Endothelial cell of umbilical vein (primary cell): ENCODE data around the gene ZNF174. TPM values are rescaled to one million over a fixed set of nuclear protein-coding genes. Genes with fewer than 3 reads are reported as not detected.

Experiments
- Bru-seq: library from RNA; stranded (reverse); fragments of 400-500 nt; gene quantifications from one replicate; lab custom pipeline; 2021; lab: Mats Ljungman, UMichigan
- BruChase-seq, 2 experiments: library from RNA; stranded (reverse); fragments of 400-500 nt; gene quantifications; one replicate each; lab custom pipeline; 2021; lab: Mats Ljungman, UMichigan
- BruUV-seq: library from RNA; stranded (reverse); fragments of 400-500 nt; replicated peaks from 2 replicates; lab custom pipeline; 2021; lab: Mats Ljungman, UMichigan
- CTCF ChIA-PET: fragments of 300-600, 350-600 bp; sonication (Branson Sonifier 250); formaldehyde crosslinking; loops from one replicate; lab custom pipeline; 2021; ENCODE audit warnings: antibody characterized with exemption, inconsistent platforms; lab: Charles Lee
- POLR2A ChIA-PET: fragments of 300-600, 350-600 bp; sonication (Branson Sonifier 250); formaldehyde crosslinking; loops from one replicate; lab custom pipeline; 2021; ENCODE audit warnings: antibody characterized with exemption, inconsistent platforms; lab: Charles Lee
- DNase-seq: peaks from one replicate; pipeline ENCODE4 v3.0.0-alpha.2; 2011; ENCODE audit warnings: low read depth, low spot score
- FAIRE-seq: peaks from 2 replicates; lab custom pipeline; 2011; peaks lifted over from hg19 to GRCh38; lab: Jason Lieb, UNC
- H2AFZ ChIP-seq: 2 replicates; pipeline ENCODE4 v1.6.0; 2012; ENCODE audit warnings: low read depth, low read length, control low read depth, inconsistent platforms
- H3K27ac ChIP-seq: 2 replicates; pipeline ENCODE4 v1.5.1; 2011; ENCODE audit warnings: low read depth, mild to moderate bottlenecking, control low read depth, low read length, moderate library complexity; ENCODE audit not compliant: insufficient read depth
- H3K27me3 ChIP-seq, 2 experiments: 2 replicates each; pipeline versions ENCODE4 v1.6.0 to v1.6.1; 2011; ENCODE audit warnings: low read length in 2 of 2, mixed read lengths in 1 of 2; ENCODE audit not compliant: control insufficient read depth in 2 of 2, insufficient read depth in 2 of 2
- H3K36me3 ChIP-seq, 2 experiments: 2 replicates in 1 of 2; 3 replicates in 1 of 2; pipeline ENCODE4 v1.5.1; 2011; ENCODE audit warnings: low read length in 2 of 2, mild to moderate bottlenecking in 1 of 2, moderate library complexity in 1 of 2; ENCODE audit not compliant: control insufficient read depth in 2 of 2, insufficient read depth in 2 of 2; ENCODE audit errors: extremely low read depth in 1 of 2
- H3K4me1 ChIP-seq: 3 replicates; pipeline ENCODE4 v1.5.1; 2011; ENCODE audit warnings: mild to moderate bottlenecking, low read length; ENCODE audit not compliant: control insufficient read depth, insufficient read depth; ENCODE audit errors: extremely low read depth
- H3K4me2 ChIP-seq: 2 replicates; pipeline ENCODE4 v1.6.1; 2011; ENCODE audit warnings: low read length, control low read depth, mixed read lengths; ENCODE audit not compliant: insufficient read depth
- H3K4me3 ChIP-seq, 3 experiments: fragments of 200-600 bp in 1 of 3; sonication (generic), shearing (Covaris generic) in 1 of 3; replicated peaks in 1 of 3; 2 replicates each; pipeline ENCODE4 v1.5.1; 2011 to 2016; ENCODE audit warnings: control low read depth in 3 of 3, low read length in 3 of 3, mild to moderate bottlenecking in 2 of 3, inconsistent platforms in 1 of 3, low read depth in 1 of 3, moderate library complexity in 1 of 3; ENCODE audit not compliant: insufficient read depth in 1 of 3
- H3K79me2 ChIP-seq: 2 replicates; pipeline ENCODE4 v1.6.0; 2012; ENCODE audit warnings: low read length, inconsistent platforms; ENCODE audit not compliant: control insufficient read depth, insufficient read depth
- H3K9ac ChIP-seq: replicated peaks from 2 replicates; pipeline ENCODE3; 2011; ENCODE audit warnings: low read length, control low read depth; ENCODE audit not compliant: insufficient read depth; ENCODE audit errors: extremely low read depth
- H3K9me1 ChIP-seq: replicated peaks from 3 replicates; pipeline ENCODE4 v1.6.0; 2011; ENCODE audit warnings: mild to moderate bottlenecking, low read length; ENCODE audit not compliant: control insufficient read depth, insufficient read depth; ENCODE audit errors: extremely low read depth
- H3K9me3 ChIP-seq: replicated peaks from 2 replicates; pipeline ENCODE4 v1.5.1; 2012; ENCODE audit warnings: low read length, inconsistent platforms; ENCODE audit not compliant: control insufficient read depth, insufficient read depth
- H4K20me1 ChIP-seq: replicated peaks from 2 replicates; pipeline ENCODE3; 2011; ENCODE audit warnings: mild to moderate bottlenecking, low read length; ENCODE audit not compliant: control insufficient read depth, insufficient read depth; ENCODE audit errors: extremely low read depth
- CTCF ChIP-seq, 2 donors: IDR thresholded peaks; 1 replicate in 1 of 2; 2 replicates in 1 of 2; pipeline ENCODE4 v1.5.1; 2011; ENCODE audit warnings: low read length in 2 of 2, mild to moderate bottlenecking in 2 of 2, moderate library complexity in 2 of 2, control low read depth in 1 of 2, inconsistent platforms in 1 of 2, low read depth in 1 of 2; ENCODE audit not compliant: insufficient read depth in 1 of 2; ENCODE audit errors: extremely low read depth in 1 of 2
- EZH2 ChIP-seq: IDR thresholded peaks from 2 replicates; pipeline ENCODE4 v1.6.1; 2012; ENCODE audit warnings: borderline replicate concordance, low read depth, mild to moderate bottlenecking, moderate library complexity, low read length, inconsistent platforms; ENCODE audit not compliant: severe bottlenecking
- FOS ChIP-seq: IDR thresholded peaks from 2 replicates; pipeline ENCODE4 v1.6.1; 2011; ENCODE audit warnings: mild to moderate bottlenecking, low read length, moderate library complexity, borderline replicate concordance; ENCODE audit not compliant: insufficient read depth
- JUN ChIP-seq: IDR thresholded peaks from 2 replicates; pipeline ENCODE4 v1.6.1; 2011; ENCODE audit warnings: borderline replicate concordance, low read depth; ENCODE audit not compliant: insufficient read length, insufficient read depth
- MAX ChIP-seq: IDR thresholded peaks from 2 replicates; pipeline ENCODE4 v1.6.1; 2011; ENCODE audit not compliant: insufficient read depth, insufficient read length
- MYC ChIP-seq: IDR thresholded peaks from one replicate; pipeline ENCODE4 v1.6.1; 2011; ENCODE audit warnings: mild to moderate bottlenecking, low read depth, low read length
- POLR2A ChIP-seq: IDR thresholded peaks from 2 replicates; pipeline ENCODE4 v1.6.1; 2012; ENCODE audit warnings: low read depth, mild to moderate bottlenecking, control low read depth, low read length
- POLR2AphosphoS5 ChIP-seq: IDR thresholded peaks from 2 replicates; pipeline ENCODE4 v1.6.1; 2012; ENCODE audit warnings: low read depth, mild to moderate bottlenecking, control low read depth, low read length, moderate library complexity; ENCODE audit not compliant: insufficient read depth
- dilution Hi-C: fragments of 300-500 bp; cut with MboI; formaldehyde crosslinking; loops from one replicate; pipeline ENCODE4 v1.15.0; 2019; ENCODE audit warnings: low sequenced_read_pairs; ENCODE audit not compliant: extremely low pct_ligation_motif_present
- intact Hi-C: fragments of 100-400 bp; cut with micrococcal nuclease; formaldehyde crosslinking; loops from one replicate; pipeline ENCODE4 v1.10.0; 2022
- long read RNA-seq: library from polyadenylated mRNA; stranded (forward); transcript quantifications from one replicate; pipeline ENCODE4 v2.0.0, GENCODE V29; 2021
- polyA minus RNA-seq, 3 experiments: library from RNA; depleted of rRNA, polyadenylated mRNA; stranded (reverse); fragments of >200 nt; gene quantifications; 1 replicate in 1 of 3; 2 replicates in 2 of 3; pipeline ENCODE4 v1.2.3, GENCODE V29; 2011
- polyA plus RNA-seq, 4 experiments: library from polyadenylated mRNA; depleted of rRNA in 3 of 4; stranded (reverse) in 3 of 4; unstranded in 1 of 4; fragments of >200 nt; gene quantifications; 2 replicates each; pipeline versions ENCODE4 v1.2.1 to v1.2.3, GENCODE V29; 2011 to 2012; ENCODE audit warnings: missing spikeins in 1 of 4
- total RNA-seq: library from RNA; stranded (reverse); gene quantifications from 2 replicates; pipeline ENCODE4 v1.2.3, GENCODE V29; 2021

ZNF174 gene
- 7.4 and 9.1 TPM in 2 replicates for total RNA-seq
- polyA plus RNA-seq = 7.1 and 7.5 TPM in 2 replicates
- polyA plus RNA-seq (2011; cell fraction: cytosol; rRNA removed) = 9.0 and 9.3 TPM in 2 replicates
- polyA plus RNA-seq (2011; cell fraction: nucleus; rRNA removed) = 8.5 and 8.8 TPM in 2 replicates
- 5.9 and 8.3 TPM in 2 replicates for polyA plus RNA-seq (2012)
- 5.1 and 6.2 TPM in 2 replicates for polyA minus RNA-seq
- 5.1 TPM for polyA minus RNA-seq (2011; cell fraction: cytosol; rRNA and poly(A)+ RNA removed)
- 4.9 and 7.5 TPM in 2 replicates for polyA minus RNA-seq (2011; cell fraction: nucleus; rRNA and poly(A)+ RNA removed)
- percentile 64 among the genes with signal in this experiment for Bru-seq, nascent RNA
- BruChase-seq, experiment 1, labeled RNA remaining after a 6-hour chase = percentile 62 among the genes with signal in this experiment
- percentile 73 among the genes with signal in this experiment for BruChase-seq, experiment 2, labeled RNA remaining after a 2-hour chase
- long read RNA-seq, transcript ZNF174-201 (3 exons, 2,260 nt) = minor isoform, 9 of 27 reads
- long read RNA-seq, transcript ZNF174-202 (3 exons, 1,557 nt) = major isoform, 10 of 27 reads
- long read RNA-seq, partial matches to known transcripts = 1 of 27 reads
- long read RNA-seq, other reads (novel, unspliced or antisense) = 3 of 27 reads

- Histone ChIP-seq H3K4me3 (peak within 1 kb of the TSS; percentile 66 to 87 (median 82)), H3K4me2 (peak within 1 kb of the TSS; percentile 90), H2AFZ (peak within 1 kb of the TSS; percentile 77), H3K27me3 (no peaks in the 10 kb centered on the region), H3K27ac (peak within 1 kb of the TSS; percentile 42), H3K4me1 (peaks cover 13% of the 10 kb centered on the region), H4K20me1 (no peaks in the 10 kb centered on the region), H3K9me3 (no peaks in the 10 kb centered on the region), H3K36me3 (peaks cover 0 to 5% of the 10 kb centered on the region in 2 experiments), H3K9me1 (no peaks in the 10 kb centered on the region), H3K9ac (peak within 1 kb of the TSS; percentile 80), H3K79me2 (peaks cover 10% of the 10 kb centered on the region)
- ChIA-PET CTCF (interaction anchor here (0.9 to 3.4 kb wide), 7 partner anchors 12 to 250 kb away, joined by 3 to 14 read pairs (median 4); partner anchors contain the start of genes CLUAP1 and OR1F1), POLR2A (interaction anchor here (0.5 to 1.6 kb wide), 4 partner anchors 36 to 118 kb away, joined by 3 to 5 read pairs (median 4); partner anchors contain the start of genes NAA60, ZNF263 and ZNF597)
- TSS peak; percentile 26 for BruUV-seq
- peak; percentile 99 for FAIRE-seq
- dilution Hi-C loops (no loop called here), intact Hi-C loops (loop anchor here (1.0 to 5.0 kb wide), 7 partner anchors 34 to 137 kb away; partner anchors contain the start of genes NAA60, TIGD7, ZNF263 and ZNF597)
- no peak for TF ChIP-seq MYC
- no peak for TF ChIP-seq EZH2
- peak; percentile 94 for TF ChIP-seq POLR2A
- peak; percentile 12 for TF ChIP-seq FOS
- TF ChIP-seq JUN = no peak
- peak in 1 of 2 donors; percentile 1 for TF ChIP-seq CTCF (IDR thresholded peaks at IDR 0.05; ENCODE audit: extremely low read depth in 1 of 2, insufficient read depth in 1 of 2, low read depth in 1 of 2, low read length in 2 of 2)
- TF ChIP-seq POLR2AphosphoS5 = peak; percentile 91
- TF ChIP-seq MAX = no peak
- DNase-seq = peak; percentile 100
These were observed at the start of gene ZNF174, which contains the start of gene ZSCAN32 for GRCh38 chr16:3400779-3401688. Gene ZNF174 (plus strand): TSS chr16:3401215. CDS start chr16:3402005, 790 bp downstream. Gene ZSCAN32 (minus strand): TSS chr16:3401004. CDS start chr16:3397557, 3,447 bp downstream.
